ENCODE results near the gene HERPUD1.

HERPUD1 gene

DNA sequence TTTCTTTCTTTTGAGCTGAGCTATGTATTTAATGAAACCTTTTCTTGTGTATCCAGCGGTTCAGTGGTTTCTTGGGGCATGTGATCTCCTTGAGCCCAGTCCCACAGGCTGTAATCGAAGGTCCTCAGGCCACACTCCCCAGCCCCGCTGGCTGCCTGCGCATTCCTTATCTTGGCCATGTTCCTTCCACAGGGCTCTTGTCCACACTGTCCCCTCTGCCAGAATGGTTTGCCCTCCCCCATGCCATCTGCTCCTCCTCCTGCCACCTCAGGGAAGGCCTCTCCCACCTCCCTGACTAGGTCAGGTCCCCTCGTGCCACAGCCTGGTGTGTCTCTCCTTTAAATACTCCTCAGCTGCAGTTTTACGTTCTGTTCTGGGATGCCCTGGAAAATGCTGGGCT lies 45.3 kb downstream of the HERPUD1 start:
- H3K9me3 ChIP-seq (replicated peaks; ENCODE audit: insufficient read depth, low read length): no peaks in the 10 kb centered on the region
- no peak overlapping the region for H3K4me2 ChIP-seq (ENCODE audit: low read depth, low read length)
- no peaks in the 10 kb centered on the region for H3K79me2 ChIP-seq (ENCODE audit: low read length)
- no peaks in the 10 kb centered on the region; the same call in 1 of the 2 replicates for H4K20me1 ChIP-seq (ENCODE audit: insufficient read depth, low read length)
- H3K9ac ChIP-seq (ENCODE audit: low read length): no peak overlapping the region
- DNase-seq: no peak
- peaks cover 6% of the 10 kb centered on the region for H3F3A ChIP-seq (ENCODE audit: insufficient read depth, low read length)
- H3K27me3 ChIP-seq (replicated peaks; ENCODE audit: insufficient read depth, low read length): peaks cover 59% of the 10 kb centered on the region
- H3K36me3 ChIP-seq (replicated peaks; ENCODE audit: insufficient read depth, low read length): no peaks in the 10 kb centered on the region
- H3K27ac ChIP-seq (ENCODE audit: low read length): no peak overlapping the region
- H3K4me3 ChIP-seq (ENCODE audit: low read length): no peak overlapping the region
- no peaks in the 10 kb centered on the region for H3K9me2 ChIP-seq (replicated peaks; ENCODE audit: insufficient read depth, low read length)
- TF ChIP-seq EZH2 (optimal IDR thresholded peaks at IDR 0.05; ENCODE audit: low read depth, low read length): no peak
- TF ChIP-seq, protein P1, sequence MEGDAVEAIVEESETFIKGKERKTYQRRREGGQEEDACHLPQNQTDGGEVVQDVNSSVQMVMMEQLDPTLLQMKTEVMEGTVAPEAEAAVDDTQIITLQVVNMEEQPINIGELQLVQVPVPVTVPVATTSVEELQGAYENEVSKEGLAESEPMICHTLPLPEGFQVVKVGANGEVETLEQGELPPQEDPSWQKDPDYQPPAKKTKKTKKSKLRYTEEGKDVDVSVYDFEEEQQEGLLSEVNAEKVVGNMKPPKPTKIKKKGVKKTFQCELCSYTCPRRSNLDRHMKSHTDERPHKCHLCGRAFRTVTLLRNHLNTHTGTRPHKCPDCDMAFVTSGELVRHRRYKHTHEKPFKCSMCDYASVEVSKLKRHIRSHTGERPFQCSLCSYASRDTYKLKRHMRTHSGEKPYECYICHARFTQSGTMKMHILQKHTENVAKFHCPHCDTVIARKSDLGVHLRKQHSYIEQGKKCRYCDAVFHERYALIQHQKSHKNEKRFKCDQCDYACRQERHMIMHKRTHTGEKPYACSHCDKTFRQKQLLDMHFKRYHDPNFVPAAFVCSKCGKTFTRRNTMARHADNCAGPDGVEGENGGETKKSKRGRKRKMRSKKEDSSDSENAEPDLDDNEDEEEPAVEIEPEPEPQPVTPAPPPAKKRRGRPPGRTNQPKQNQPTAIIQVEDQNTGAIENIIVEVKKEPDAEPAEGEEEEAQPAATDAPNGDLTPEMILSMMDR (IDR thresholded peaks at IDR 0.05; ENCODE audit: low read length): no peak
- no peak overlapping the region for H2AFZ ChIP-seq (ENCODE audit: low read length)
- peaks cover 15% of the 10 kb centered on the region for H3K4me1 ChIP-seq (ENCODE audit: low read length)

DNA sequence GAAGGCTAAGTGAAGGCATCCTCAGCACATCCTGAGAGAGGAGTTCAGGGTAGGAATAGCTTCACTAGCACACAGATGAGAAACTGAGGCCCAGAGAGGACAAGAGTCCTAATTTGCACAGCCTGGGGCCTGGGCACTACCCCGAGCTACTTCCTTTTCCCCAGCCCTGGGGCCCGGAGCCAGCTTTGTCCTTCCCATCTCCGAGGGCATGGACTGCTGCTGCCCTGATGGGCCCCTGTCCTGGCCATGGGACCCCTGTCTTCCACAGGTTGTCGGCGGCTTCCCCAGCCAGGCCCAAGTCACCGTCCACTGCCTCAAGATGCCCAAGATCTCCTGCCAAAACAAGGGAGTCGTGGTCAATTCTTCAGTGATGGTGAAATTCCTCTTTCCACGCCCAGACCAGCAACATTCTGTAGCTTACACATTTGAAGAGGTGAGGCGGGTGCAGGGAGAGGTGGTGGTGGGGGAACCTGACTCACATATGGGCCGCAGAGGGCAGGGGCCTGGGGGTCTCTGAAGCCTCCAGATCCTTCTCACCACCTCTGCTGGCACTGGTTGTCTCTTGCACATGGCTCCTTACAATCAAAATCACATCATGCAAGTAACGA lies 46.0 kb downstream of the HERPUD1 start:
- no peaks in the 10 kb centered on the region for H3K36me3 ChIP-seq (replicated peaks; ENCODE audit: insufficient read depth, low read length)
- H3K4me1 ChIP-seq (ENCODE audit: low read length): peaks cover 15% of the 10 kb centered on the region
- H3K9me2 ChIP-seq (replicated peaks; ENCODE audit: insufficient read depth, low read length): no peaks in the 10 kb centered on the region
- H3K4me2 ChIP-seq (ENCODE audit: low read depth, low read length): no peak overlapping the region
- H3K9ac ChIP-seq (ENCODE audit: low read length): no peak overlapping the region
- no peaks in the 10 kb centered on the region for H3K9me3 ChIP-seq (replicated peaks; ENCODE audit: insufficient read depth, low read length)
- H2AFZ ChIP-seq (ENCODE audit: low read length): no peak overlapping the region
- no peaks in the 10 kb centered on the region; the same call in 1 of the 2 replicates for H4K20me1 ChIP-seq (ENCODE audit: insufficient read depth, low read length)
- H3K79me2 ChIP-seq (ENCODE audit: low read length): no peaks in the 10 kb centered on the region
- TF ChIP-seq EZH2phosphoT487 (IDR thresholded peaks at IDR 0.05; ENCODE audit: low read length): no peak
- no peak for TF ChIP-seq EZH2 (optimal IDR thresholded peaks at IDR 0.05; ENCODE audit: low read depth, low read length)
- TF ChIP-seq, protein P1 (IDR thresholded peaks at IDR 0.05; ENCODE audit: low read length): no peak
- H3F3A ChIP-seq (ENCODE audit: insufficient read depth, low read length): peaks cover 6% of the 10 kb centered on the region
- peaks cover 66% of the 10 kb centered on the region for H3K27me3 ChIP-seq (replicated peaks; ENCODE audit: insufficient read depth, low read length)
- H3K4me3 ChIP-seq (ENCODE audit: low read length): no peak overlapping the region
- H3K27ac ChIP-seq (ENCODE audit: low read length): no peak overlapping the region
- DNase-seq: no peak

DNA sequence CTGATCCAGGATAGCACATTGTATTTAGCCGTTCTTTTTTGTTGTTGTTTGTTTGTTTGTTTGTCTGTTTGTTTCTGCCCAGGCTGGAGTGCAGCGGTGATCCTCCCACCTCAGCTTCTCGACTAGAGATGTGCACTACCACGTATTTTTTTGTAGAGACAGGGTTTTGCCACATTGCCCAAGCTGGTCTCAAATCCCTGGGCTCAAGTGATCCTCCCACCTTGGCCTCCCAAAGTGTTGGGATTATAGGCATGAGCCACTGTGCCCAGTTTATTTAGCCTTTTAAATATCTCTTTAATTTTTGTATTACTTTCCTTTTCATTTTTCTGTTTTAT lies 48.2 kb downstream of the HERPUD1 start:
- Histone ChIP-seq H3K27ac (ENCODE audit: low read length) (no peak overlapping the region), H3K79me2 (ENCODE audit: low read length) (no peaks in the 10 kb centered on the region), H2AFZ (ENCODE audit: low read length) (no peak overlapping the region), H3K9me2 (replicated peaks; ENCODE audit: insufficient read depth, low read length) (no peaks in the 10 kb centered on the region), H3K36me3 (replicated peaks; ENCODE audit: insufficient read depth, low read length) (no peaks in the 10 kb centered on the region), H3K4me3 (ENCODE audit: low read length) (no peak overlapping the region), H3K4me2 (ENCODE audit: low read depth, low read length) (no peak overlapping the region), H3K27me3 (replicated peaks; ENCODE audit: insufficient read depth, low read length) (peaks cover 82% of the 10 kb centered on the region), H3K4me1 (ENCODE audit: low read length) (no peaks in the 10 kb centered on the region), H4K20me1 (ENCODE audit: insufficient read depth, low read length) (no peaks in the 10 kb centered on the region; the same call in 1 of the 2 replicates), H3K9ac (ENCODE audit: low read length) (no peak overlapping the region), H3K9me3 (replicated peaks; ENCODE audit: insufficient read depth, low read length) (no peaks in the 10 kb centered on the region), H3F3A (ENCODE audit: insufficient read depth, low read length) (no peaks in the 10 kb centered on the region; the same call in 1 of the 2 replicates)
- TF ChIP-seq EZH2 (optimal IDR thresholded peaks at IDR 0.05; ENCODE audit: low read depth, low read length) (no peak), EZH2phosphoT487 (IDR thresholded peaks at IDR 0.05; ENCODE audit: low read length) (no peak)
- TF ChIP-seq, protein P1 (IDR thresholded peaks at IDR 0.05; ENCODE audit: low read length): no peak
- no peak for DNase-seq

Data from MM.1S (cell line).